Fibroblast of skin of scalp (primary cell): ENCODE results near the gene SSBP4.

Experiments
- DNase-seq: peaks from one replicate; pipeline ENCODE4 v3.0.0-alpha.2; 2013

The SSBP4 gene

DNA sequence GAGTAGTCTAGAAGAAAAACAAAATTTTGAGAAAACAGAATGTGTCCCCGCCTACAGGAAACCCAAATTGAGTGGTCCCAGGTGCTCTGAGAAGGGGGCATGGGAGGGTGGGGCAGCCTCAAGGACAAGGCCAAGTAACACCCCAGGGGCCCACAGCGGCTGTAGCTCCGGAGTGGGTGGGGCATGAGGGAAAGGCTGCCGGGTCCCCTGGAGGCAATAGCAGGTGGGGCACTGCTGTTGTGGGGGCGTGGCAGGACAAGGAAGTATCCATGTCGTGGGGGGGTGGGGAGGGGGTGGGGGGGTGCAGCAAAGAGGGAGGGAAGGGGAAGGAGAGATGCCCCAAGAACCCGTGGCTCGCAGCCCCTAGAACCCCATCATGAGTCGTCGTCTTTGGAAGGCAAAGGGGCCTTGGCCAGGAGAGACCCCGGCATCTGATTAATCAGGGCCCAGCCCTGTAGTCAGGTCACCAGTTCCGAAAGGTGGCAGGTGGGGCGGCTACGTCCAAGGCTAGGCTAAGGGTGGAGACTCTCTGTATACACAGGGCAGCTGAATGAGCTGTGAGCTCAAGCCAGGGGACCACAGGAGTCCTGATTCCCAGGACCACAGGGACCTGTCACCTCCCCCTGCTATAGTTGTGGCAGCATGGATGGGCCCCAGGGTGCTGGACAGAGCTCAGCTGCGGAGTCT, 26.2 kb downstream of the SSBP4 start:
- DNase-seq: no peak

DNA sequence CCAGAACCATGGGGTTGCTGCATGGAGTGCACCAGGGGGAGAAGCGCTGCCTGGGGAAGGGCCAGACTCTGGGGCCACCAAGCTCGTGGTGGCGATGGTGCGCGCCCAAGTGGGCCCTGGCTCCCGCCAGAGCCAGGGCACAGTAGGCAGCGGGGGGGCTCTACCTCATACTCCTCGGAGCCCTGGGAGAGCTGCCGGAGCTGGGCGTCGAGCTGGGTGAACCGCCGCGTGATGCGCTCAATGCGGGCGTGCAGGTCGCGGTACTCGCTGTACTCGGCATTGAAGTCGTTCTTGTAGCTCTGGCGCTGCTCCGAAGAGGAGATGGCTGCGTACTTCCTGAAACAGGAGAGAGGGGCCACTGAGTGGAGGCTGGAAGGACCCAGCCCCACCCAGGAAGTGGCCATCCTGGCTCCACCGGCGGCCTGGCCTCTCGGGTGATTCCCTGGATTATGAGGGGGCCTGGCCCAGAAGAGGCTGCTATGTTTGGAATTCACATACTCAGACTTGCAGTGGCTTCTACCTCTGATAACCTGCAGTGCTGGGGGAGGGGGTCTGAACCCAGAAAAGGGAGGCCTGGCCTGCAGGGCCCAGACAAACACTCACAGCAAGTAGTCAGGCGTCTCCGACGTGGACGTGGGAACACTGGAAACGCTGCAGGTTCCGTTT, 27.1 kb downstream of the SSBP4 start:
- DNase-seq: no peak

DNA sequence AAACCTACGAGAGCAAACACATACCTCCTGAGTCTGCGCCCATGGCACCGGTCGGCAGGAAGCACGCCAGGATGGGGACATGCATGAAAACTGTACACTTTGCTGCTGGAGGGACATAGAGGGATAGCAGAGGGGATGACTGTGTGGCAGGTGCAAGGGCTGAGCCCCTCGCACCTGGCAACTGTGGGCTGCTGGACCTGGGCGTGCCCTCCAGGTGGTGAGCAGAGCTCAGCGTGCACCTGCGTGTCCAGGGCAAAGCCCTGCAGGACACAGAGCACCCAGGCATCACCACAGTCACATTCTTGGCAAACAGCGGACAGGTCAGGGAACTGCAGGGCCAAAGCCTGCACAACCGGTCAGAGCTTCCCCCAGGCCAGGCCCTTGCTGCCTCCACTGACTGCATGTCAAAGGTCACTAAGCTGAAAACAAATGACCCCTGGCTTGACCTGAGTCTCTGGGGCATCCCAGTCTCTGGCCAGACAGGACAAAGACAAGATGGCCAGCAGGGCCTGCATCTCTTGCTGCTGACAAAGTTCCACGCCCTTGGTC, 27.7 kb downstream of the SSBP4 start:
- DNase-seq: no peak

DNA sequence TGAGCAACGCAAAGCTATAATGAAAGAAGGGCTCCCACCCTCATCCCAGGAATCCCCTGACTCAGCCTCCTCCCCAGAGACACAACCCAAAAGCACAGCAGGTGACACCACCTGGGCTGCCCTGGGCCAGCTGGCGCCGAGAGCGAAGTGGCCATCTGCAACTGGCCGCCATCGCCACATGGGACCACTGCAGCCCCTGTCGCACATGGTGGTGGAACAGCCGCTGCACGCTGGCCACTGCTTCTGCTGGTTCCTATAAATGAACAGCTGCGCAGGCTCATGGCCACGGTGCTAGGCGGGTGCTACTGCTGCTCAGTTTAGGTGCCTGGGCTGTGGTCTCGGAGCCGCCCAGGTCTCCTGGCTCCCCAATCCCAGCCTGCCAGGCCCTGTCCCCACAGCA, 30.4 kb downstream of the SSBP4 start:
- no peak for DNase-seq

DNA sequence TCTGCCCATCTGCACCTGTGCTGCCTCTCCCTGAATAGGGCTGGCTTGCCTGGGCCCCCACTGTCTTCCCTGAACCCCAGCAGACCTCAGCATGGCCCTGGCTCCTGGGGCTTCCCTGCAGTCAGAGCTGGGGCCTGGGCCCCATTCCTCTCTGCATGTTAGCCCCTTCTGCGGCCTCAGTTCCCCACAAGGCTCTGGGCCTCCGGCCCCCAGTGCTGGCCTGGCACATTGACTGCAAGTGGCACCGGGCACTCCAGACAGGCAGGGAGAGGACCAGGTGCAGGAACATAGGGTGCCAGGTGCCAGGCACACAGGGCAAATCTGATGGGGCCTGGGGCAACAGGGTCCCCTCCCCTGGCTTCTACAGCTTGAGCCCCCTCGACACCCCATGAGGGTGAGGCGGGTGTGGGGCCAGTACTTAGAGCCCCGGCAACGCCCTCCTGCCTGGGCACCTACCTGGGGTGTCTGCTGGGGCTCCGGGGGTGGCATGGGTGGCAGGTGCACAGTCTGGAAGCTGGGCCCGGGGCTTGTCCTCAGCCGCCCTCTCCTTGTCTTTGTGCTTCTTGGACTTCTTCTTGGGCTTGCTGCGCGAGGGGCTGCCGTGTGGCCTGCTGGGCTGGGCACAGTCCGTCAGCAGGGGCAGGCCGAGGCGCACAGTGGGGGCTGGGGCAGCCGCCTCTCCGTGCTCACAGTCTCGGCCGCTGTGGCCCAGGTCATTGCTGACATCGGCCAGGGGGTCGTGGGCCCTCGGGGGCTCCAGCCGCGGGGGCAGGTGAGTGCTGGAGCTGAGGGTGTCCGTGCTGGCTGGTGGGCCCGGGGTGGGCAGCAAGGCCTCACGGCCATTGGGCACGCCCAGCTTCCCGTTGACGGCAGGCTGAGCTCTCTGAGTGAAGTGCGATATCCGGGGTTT, 31.1 kb downstream of the SSBP4 start:
- DNase-seq: no peak

DNA sequence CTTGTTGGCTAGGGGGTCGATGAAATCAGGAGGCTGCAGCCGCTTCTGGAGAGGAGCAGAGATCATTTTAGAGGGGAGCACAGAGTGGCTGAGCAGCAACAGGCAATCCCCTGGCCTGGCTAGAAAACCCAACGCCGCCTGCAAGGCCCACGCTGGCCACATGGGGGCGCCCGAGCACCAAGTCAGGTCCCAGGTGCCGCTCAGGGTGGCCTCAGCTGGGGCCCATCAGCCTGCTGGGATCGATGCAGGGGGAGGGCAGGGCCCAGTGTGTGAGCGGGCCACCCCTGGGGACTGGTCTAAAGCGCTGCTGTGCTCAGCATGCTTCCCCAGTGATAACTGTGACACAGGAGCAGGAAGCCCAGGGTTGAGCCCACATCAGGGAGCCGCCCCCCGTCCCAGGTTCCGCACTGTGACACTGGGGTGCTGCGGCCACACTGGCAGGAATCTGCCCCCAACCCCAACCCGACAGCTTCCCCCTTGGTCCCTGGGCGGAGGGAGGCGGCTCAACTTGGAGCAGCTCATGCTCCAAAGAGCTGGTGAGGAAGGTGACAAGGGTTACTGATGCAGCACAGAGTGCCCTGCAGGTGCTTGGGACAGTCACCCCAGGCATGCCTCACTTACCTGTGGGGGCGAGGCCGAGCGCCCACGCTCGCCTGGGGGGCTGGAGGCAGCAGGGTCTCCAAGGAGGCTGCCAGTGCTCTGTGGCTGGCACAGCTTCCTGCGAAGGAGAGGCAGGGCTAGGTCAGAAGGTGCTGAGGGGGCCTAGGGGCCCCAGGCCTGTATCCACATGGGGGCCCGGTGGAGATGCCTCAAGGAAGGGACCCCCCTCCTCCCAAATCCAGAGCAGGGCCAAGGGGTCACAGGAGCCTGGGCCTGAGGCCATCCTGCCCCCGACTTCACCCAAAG, 32.0 kb downstream of the SSBP4 start:
- peak; percentile 79 for DNase-seq

DNA sequence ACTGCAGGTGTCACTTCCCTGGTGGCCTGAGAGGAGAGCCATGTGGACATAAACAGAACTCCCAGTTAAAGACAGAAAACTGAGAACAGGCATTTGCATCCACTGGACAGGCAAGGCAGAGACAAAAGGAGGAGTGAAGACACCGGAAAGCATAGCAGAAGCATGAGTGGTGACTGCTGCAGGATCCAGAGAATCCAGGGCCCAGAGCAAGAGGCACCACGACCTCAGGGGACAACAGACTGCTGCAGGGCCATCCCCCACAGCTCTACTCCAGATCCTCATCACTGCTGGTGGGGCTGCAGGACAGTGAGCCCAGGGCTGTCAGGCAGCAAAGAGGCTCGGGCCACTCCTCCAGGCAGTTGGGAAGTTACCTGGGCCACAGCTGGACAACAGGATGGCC, 33.2 kb downstream of the SSBP4 start:
- no peak for DNase-seq

DNA sequence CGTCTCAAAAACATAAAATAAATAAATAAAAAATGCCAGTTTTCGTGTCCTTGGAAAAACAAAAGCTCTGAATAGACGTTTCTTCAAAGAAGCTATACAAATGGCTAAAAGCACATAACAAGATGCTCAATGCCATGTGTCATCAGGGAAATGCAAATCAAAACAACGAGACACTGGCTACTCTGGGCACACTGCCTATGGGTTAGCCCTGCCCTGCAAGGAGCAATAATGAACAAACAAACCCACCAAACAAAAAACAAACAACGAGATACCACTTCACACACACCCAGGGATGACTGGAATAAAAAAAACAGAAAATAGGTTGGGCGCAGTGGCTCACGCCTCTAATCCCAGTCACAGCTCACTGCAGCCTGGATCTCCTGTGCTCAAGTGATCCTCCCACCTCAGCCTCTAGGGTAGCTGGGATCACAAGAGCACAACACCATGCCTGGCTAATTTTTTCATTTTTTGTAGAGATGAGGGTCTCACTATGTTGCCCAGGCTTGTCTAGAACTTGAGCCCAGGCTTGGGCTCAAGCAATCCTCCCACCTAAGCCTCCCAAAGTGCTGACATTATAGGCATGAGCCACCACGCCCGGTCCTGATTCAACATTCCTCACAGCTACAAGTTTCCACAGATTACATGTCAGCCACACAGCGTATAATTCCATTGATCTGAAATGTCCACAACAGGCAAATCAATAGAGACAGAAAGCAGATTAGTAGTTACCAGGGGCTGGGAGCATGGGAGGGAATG, 34.2 kb downstream of the SSBP4 start:
- peak; percentile 52 for DNase-seq

DNA sequence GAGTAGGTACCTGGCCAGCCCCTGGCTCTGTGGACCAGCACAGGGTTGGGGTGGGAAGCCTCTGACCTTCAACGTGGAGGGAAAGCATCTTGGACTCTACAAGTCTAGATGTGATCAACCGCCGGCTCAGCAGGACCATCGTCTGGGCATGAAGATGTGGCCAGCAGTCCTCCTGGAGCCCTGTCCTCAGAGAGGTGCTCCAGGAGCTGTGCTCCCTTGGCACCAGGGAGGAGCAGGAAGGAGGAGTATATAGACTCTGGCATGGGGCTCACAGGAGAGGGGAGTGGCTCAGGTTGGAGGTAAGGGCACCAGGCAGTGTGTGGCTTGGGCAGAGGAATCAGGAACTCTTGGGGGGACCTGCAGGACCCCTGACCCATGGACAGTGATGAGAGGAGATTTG, 37.1 kb downstream of the SSBP4 start:
- no peak for DNase-seq

DNA sequence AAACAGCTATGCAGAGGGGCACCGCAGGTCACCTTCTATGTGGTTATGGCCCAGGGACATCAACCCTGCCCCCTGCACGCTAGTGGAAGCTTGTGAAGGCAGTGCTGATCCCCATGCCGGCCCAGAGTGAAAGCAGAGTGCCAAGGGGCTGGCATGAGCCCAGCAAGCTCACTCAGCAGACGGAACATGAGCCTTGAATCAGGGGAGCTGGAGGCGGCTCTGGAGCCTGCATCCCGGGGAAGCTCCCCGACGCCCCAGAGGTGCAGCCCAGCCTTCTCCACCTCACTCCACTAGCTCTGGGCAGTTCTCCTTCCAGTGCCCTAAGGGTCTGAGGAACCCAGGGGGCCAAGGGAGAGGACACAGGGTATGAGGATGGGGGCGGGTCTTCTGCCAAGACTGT, 37.8 kb downstream of the SSBP4 start:
- no peak for DNase-seq

DNA sequence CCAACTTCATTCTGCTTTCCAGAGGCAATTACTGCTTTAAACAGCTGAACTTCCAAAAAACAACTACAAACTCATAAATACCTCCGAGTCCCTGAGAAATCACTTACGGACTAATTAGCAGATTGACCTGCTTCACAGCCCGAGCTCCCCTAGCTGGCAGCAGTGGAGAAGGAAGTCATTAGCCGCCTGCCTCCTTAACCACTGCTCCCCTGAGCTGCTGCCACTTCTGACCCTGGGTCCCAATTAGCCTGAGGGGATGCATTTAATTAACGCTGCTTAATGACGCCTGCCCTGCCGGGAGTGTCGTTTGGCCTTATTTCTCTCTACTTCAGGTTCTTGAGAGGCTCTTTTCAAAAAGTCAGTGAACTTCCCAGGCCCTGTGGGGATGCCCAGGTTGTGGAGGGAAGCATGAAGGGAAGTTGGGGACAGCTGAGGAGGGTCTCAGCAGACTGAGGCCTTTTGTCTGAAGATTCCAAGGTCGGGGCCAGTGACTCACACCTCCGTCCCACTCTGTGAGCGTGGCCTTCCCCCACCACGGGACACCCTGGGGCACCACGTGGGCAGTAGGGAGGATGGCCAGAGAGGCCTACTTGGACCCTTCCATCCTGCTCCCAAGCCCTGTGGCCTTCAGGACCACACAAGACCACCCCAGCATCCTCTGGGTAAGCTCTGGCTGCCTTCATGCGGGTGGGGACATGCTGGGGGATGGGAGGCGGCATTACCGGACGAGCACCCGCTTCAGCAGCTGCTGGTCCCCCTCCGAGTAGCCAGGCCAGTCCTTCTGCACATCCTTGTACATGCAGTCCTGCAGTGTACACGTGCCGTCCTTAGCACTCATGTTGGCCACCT, 38.5 kb downstream of the SSBP4 start:
- no peak for DNase-seq

DNA sequence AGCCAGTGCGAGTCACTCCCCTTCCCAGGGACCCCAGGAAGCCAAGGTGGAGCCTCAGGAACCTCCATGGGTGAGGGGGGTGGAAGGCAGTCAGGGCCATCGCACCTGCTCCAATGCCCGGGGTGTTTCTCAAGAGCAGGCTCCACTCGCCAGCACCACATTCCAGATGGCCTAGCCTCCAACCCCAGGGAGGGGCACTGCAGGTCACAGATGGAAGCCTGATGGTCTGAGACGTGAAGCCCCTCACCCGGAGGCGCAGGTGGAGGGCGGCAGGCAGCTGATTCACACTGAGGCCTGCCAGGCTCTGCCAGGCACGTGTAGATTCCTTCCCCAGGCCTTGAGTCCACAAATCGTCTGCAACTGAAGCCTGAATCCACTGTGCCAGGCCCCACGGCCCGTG, 41.7 kb downstream of the SSBP4 start:
- DNase-seq: no peak

DNA sequence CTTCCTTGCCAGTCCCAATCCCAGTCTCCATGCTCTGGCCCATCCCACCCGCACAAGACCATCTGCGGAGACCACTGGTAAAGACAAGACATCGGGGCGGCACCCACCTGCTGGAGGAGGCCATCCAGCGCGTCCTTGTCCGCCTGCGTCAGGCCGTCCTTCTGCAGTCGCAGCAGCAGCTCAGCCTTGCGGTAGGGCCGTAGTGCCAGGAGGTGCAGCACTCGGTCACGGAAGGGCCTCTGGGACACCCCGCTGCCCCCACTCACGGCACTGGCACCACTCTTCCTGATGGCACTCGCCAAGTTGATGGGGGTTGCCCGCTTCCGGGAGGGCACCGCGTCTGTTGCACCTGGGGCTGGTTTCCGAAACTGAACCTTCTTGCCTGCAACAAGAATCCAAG, 42.3 kb downstream of the SSBP4 start:
- no peak for DNase-seq

DNA sequence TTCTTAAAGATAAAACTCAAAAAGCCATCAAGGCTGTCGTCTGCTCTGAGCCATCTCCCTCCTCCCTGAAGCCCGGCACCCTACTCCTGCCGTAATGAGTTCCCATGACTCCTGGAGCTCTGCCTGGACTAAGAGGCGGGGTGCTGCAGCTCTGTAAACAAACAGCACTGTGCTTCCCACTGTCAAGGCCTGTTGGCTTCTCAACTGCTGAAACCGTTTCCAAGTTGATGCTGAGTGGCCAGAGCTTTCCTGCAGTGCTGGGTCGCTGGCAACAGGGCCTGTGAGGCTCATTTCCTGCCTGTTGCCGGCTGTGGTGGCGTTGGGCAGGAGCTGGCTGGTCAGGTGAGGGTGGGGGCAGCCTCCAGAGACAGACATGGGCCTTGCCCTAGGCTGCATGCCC, 45.4 kb downstream of the SSBP4 start:
- DNase-seq: peak; percentile 46

DNA sequence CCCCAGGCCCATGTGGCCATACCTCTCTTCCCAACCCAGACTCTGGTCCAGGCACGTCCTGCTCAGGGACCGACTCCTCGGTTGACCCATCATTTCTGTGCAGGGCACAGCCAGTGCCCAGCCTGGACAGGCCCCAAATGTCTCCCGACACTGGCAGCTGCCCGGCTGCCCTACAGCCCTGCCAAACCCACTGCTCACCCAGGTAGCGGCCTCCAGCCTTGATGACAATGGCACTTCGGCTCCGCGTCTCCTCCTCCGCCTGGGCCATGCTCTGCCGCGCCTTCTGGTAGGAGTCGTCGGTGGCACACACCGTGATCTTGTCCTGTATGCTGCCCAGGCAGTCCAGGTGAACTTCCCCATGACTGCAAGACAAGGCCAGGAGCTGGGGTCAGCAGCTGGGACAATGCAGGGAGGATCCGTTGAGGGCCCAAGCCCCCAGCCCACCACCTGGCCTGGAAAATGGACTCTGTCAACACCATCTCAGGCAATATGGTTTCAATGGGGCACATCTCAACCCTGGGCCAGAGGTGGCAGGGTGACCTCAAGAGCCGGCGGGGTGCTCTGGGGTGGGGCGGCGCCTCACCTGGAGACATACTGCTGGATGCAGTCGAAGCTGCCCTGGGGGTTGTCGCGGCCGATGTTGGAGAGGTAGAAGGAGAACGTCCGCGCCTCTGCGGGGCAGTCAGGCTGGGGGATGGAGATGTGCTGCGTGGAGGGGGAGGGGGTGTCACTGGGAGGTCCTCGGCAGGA, 46.2 kb downstream of the SSBP4 start:
- no peak for DNase-seq

DNA sequence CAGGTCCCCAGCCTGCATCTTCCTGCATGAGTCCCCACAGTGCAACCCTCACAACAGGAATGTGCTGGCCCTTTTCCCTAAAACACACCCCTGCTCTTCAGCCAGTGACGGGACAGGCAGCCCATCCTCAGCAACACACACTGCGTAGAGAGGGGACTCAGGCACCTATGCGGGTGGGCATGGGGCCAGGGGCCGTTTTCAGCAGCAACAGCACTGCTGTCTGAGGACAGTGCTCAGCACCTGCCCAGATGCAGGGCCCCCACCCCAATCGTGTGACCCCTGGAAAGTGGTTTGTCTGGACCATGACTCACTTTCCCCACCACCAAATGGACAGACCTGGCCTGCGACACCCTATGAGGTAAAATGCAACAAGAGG, 46.8 kb downstream of the SSBP4 start:
- no peak for DNase-seq

DNA sequence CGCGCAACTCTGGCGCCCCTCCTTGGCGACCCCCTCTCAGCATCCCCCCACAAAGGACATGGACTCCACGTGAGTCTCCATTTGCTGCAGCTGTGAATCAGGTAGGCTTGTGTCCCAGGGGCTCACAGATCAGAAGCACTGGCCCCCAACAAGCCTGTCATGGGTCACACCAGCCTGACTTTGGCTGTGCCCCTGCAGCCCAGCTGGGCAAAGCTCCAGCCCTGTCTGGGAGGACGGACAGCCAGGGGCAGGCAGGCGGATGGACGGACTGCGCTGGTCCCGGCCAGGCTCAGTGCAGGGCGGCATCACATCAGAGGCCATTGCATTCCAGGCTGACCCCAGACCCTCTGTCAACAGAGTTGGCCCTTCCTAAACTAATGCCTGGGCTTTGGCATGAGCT, 47.2 kb downstream of the SSBP4 start:
- no peak for DNase-seq

DNA sequence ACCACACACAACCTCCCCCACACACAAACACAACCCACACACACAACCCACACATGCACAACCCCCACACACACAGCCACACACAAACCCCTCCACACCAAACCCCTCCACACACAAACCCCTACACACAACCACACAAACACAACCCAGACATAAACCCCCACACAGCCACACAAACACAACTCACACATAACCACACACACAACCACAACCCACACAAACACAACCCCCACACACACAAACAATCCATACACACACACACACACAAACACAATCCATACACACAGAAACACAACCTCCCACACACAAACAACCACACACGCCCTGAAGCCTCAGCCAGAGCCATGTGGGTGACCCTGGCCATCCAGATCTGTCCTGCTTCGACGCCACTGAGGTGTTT, 48.8 kb downstream of the SSBP4 start:
- DNase-seq: no peak

DNA sequence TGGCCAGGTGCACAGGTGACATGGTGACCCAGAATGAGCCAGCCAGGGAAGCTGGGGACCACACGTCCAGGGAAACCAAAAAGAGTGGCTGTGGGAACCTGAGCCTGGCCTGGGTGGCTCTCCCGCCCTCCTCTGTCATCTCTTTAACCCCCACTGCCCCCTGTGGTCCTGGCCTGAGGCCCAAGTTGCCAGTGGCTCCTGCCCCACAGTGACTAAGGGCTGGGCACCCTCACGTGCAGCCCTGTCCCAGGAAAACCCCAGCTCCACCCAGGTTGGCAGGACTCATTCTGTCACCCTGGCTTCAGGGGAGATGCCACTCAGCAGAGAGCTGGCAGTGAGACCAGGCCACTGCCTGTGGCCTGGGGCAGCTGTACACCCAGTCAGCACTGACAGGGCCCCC, 49.3 kb downstream of the SSBP4 start:
- no peak for DNase-seq
